HL-60 (cell line): ENCODE measurements around the gene FSTL4.

ENCODE experiments used
- CTCF ChIP-seq: IDR thresholded peaks from one replicate; pipeline ENCODE4 v1.5.1; 2011; ENCODE audit warnings: low read length, control low read depth, inconsistent platforms; ENCODE audit not compliant: insufficient read depth
- GABPA ChIP-seq: IDR thresholded peaks from 2 replicates; pipeline ENCODE4 v1.6.1; 2012; ENCODE audit warnings: low read depth
- POLR2AphosphoS5 ChIP-seq: IDR thresholded peaks from 2 replicates; pipeline ENCODE4 v1.6.1; 2012; ENCODE audit warnings: low read depth
- REST ChIP-seq: IDR thresholded peaks from 2 replicates; pipeline ENCODE4 v1.6.1; 2012; ENCODE audit warnings: low read depth; ENCODE audit not compliant: insufficient replicate concordance
- SPI1 ChIP-seq: IDR thresholded peaks from 2 replicates; pipeline ENCODE4 v1.6.1; 2012; ENCODE audit warnings: low read depth, mild to moderate bottlenecking, borderline replicate concordance

- no peak for TF ChIP-seq CTCF
- TF ChIP-seq POLR2AphosphoS5 = no peak
- TF ChIP-seq REST = no peak
- TF ChIP-seq GABPA = no peak
- TF ChIP-seq SPI1 = no peak
Measured at GRCh38 chr5:133261993-133262392, 350.3 kb downstream of the FSTL4 start.
